ENCODE results near the gene CDH23.

Gene CDH23

DNA sequence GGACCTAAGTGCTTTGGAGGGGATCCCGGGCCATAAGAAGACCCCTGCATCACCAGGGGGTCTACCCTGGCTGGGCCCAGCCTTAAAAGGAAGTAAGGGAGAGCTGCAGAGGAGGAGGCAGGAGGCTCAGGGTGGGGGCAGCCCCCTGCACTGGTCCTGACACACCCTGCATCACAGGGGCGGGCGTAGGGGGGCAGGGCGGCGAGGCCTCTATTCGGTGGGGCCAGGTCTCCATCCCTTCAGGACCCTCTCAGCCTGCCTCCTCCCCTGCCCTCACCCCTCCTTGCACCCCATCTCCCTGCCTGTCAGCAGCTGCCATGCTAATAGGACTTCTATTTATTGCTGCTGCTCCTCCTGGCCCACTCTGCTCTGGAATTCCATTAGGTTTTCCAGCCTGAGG, 221.5 kb downstream of the CDH23 start:
- TF ChIP-seq, protein P1, sequence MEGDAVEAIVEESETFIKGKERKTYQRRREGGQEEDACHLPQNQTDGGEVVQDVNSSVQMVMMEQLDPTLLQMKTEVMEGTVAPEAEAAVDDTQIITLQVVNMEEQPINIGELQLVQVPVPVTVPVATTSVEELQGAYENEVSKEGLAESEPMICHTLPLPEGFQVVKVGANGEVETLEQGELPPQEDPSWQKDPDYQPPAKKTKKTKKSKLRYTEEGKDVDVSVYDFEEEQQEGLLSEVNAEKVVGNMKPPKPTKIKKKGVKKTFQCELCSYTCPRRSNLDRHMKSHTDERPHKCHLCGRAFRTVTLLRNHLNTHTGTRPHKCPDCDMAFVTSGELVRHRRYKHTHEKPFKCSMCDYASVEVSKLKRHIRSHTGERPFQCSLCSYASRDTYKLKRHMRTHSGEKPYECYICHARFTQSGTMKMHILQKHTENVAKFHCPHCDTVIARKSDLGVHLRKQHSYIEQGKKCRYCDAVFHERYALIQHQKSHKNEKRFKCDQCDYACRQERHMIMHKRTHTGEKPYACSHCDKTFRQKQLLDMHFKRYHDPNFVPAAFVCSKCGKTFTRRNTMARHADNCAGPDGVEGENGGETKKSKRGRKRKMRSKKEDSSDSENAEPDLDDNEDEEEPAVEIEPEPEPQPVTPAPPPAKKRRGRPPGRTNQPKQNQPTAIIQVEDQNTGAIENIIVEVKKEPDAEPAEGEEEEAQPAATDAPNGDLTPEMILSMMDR (IDR thresholded peaks at IDR 0.05): no peak

DNA sequence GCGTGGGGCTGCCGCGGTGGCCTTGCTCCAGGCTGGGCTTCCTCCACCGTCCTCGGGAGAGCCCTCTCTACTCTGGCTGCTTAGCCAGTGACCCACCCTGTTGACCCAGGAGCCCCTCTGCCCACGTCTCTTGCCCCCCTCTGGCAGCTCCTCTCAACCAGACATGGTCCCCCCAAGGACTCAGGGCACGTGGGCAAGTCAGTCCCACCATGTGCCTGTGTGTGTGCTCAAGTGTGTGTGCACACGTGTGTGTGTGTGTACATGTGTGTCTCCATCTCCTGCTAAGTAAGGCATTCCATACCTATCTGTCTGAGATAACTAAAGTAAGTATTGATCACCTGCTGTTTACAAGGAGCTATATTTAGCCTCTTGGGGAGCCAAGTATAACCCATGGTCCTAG, 221.9 kb downstream of the CDH23 start:
- TF ChIP-seq, protein P1 (IDR thresholded peaks at IDR 0.05): no peak

DNA sequence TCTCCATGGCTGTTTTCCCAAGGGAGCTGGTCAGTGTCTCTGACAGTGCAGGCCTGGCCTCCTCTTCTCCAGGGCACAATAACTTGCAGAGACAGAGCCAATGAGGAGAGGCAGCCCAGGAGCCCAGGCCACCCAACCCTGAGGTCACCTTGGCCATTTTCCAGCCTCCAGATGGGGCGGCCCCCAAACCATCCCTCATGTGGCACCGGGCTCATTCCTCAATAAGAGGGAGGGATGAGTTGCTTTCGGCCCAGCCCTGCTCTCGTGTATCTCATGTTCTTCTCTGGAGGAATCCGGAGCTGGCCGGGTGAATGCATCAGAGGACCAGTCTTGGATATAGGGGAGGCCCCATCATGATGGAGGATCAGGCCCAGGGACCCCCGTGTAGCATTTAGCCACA, 223.9 kb downstream of the CDH23 start:
- TF ChIP-seq, protein P1 (IDR thresholded peaks at IDR 0.05): no peak

DNA sequence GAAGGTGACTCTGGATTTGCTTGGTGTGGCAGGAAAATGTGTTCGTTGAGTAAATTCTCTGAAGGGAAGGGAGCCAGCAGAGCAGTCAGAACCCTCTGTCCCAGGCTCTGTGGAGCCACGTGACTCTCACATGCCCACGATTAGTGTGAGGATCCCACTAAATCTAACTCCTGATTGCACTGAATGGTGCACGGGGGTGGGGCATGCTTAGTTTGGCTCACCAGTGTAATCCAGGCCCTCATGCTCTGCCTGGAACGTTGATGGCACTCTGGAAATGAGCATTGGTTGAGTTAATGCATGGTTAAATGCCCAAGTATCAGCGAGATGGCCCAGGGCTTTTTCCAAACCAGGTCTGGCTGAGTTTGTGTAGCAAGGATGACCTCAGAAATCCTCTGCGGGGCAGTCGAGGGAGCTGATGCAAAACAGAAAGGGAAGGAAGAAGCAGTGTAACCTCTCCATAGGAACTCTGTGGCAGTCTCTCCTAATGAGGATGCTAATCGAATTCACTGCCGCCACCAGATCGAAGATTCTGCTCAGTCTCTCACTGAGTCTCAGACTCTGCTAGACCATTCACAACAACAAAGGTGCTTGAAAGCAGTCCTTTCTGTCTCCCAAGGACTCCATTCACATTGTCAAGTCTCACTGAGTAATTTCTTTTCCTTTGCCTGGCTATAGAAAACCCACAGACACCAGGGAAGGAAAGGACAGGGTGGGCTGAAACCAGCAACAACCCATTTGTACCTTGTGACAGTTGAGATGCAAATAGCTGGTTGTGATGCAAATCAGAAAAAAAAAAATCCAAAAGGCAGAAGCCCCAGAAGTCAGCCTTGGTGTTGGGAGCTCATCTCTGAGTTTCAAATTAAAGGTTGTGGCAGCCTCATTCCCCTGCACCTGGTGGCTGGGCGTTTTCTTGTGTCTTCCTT, 224.8 kb downstream of the CDH23 start:
- TF ChIP-seq, protein P1 (IDR thresholded peaks at IDR 0.05): no peak

DNA sequence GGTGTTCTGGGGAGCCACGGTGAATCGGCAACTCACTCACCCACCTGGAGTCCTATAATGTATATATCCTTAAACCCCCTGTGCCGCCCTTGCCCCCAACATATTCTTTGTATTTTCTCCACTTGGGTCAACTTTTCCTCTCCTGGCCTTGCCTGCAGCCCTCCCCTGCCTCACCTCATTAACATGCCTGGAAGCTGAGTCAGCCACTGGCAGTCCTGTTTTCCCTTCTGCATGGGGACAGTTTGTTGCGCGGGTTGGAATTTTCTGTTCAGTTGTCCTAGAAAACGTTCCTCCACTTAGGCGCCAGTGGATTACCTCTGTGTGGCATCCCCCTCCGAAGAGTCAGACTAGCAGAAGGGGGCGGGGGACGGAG, 225.4 kb downstream of the CDH23 start:
- TF ChIP-seq, protein P1 (IDR thresholded peaks at IDR 0.05): no peak

DNA sequence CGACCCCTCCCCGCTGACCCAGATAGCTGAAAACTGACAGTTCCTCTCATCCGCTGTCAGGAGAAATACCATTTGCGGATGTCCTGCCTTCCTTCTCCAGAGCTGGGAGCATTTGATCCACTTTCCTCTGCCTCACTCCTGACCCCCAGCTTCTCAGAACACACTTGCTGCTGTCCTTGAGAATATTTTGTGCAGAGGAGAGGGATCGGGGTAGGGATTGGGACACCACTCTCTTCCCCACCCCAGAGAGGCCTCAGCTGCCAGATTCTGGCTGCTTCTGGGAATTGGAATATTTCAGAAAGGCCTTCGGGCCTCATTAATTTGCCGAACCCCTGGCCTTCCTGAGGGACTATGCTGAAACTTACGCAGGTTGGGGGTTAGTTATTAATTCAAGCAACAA, 225.9 kb downstream of the CDH23 start:
- TF ChIP-seq, protein P1 (IDR thresholded peaks at IDR 0.05): no peak

DNA sequence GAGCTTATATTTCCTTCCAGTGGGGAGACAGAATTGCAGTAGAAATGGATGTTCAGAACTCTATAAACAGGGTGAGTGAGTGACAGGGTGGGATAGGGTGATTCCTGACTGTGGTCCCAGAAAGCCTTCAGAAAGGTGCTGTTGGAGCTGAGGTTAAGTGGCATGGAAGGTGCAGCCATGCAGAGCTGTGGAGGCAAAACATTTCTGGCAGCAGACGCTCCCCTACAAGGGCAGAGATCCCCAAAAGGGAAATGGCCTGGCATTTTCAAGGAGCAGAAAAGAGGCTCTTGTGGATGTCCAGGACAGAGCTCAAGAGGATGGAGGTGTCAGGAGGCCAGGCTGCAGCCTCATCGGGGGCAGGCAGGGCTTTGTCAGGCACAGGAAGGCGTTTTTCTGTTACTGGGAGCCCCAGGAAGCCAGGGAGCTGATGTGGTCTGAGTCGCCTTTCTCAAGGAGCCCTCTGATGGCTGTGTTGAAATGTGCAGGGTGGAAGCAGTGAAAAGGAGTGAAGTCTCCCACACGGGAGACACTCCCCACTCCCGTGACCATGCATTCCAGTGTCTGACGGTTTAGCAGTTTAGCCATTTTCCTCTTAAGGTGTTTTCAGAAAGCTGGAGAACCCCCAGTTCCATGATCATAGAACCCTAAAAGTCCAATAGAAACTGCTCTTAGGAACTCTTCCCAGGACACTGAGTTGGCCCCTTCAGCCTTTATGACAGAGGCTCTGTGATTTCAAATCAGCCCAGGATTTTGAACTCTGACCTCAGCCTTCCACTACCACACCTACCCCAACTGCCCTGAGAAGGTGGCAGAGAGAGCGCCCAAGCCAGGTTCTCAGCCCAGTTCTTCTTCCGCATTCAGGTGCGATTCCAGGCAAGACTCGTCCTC, 226.6 kb downstream of the CDH23 start:
- TF ChIP-seq, protein P1 (IDR thresholded peaks at IDR 0.05): no peak

All from LNCAP (cell line).